H1 (cell line): ENCODE measurements around the gene TMEM255B. TPM values are rescaled to one million over a fixed set of nuclear protein-coding genes. Genes with fewer than 3 reads are reported as not detected.

ENCODE experiments used
- SIN3A ChIP-seq, 2 experiments: IDR thresholded peaks in 1 of 2; conservative IDR thresholded peaks in 1 of 2; 2 replicates each; pipeline ENCODE4 v1.6.1; 2011 to 2012; ENCODE audit warnings: low read length in 2 of 2, improper control_type of control experiment in 1 of 2, low read depth in 1 of 2, mild to moderate bottlenecking in 1 of 2
- polyA plus RNA-seq, 7 experiments: library from polyadenylated mRNA; depleted of rRNA in 3 of 7; stranded (reverse) in 5 of 7; unstranded in 2 of 7; fragments of >200 nt in 5 of 7; fragments of 200-250 nt in 2 of 7; gene quantifications; 1 replicate in 5 of 7; 2 replicates in 1 of 7; 4 replicates in 1 of 7; pipeline versions ENCODE4 v1.2.1 to v1.2.3, GENCODE V29; 2011 to 2013; ENCODE audit warnings: missing spikeins in 2 of 7, mixed read lengths in 2 of 7
- total RNA-seq: library from RNA; stranded (reverse); fragmentation: NEBNext Ultra II Directional; extraction: Animal tissue kit (Norgen Biotek cat#: 25700); gene quantifications from 2 replicates; pipeline ENCODE4 v1.2.1, GENCODE V29; 2021

TMEM255B gene
- total and polyA plus RNA-seq, 2 of the 8 experiments (the other 6 are each of a cell fraction or from before 2014, with no cell fraction given) = 3.4 to 4.4 TPM

DNA sequence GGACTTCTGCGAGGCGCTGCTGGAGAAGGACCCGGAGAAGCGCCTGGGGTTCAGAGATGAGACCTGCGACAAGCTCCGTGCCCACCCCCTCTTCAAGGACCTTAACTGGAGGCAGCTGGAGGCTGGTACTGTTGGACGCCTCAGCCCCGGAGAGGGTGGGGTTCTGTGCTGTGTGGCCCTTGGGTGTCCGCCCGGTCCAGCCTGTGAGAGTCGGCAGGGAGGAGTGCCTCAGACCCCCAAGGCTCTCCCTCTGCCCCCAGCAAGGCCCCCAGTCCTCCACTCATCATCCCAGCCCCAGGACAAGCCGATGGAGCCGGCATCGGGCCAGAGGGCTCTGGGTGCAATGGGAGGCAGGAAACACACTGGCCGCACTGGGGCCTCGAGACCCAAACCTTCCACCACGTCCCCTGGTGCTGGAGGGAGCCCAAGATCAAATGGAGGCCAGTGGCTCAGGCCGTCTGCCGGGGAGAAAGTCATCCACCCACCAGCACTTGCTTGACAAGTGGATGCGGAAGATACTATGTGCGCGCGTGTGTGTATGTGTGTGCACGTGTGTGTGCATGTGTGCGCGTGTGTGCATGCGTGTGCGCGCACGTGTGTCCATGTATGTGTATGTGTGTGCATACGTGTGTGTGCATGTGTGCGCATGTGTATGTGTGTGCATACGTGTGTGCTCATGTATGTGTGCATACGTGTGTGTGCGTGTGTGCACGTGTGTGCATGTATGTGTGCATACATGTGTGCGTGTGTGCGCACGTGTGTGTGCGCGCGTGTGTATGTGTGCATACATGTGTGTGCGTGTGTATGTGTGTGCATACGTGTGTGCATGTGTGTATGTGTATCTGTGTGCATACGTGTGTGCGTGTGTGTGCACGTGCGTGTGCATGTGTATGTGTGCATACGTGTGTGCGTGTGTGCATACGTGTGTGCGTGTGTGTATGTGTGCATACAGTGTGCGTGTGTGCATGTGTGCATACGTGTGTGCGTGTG, 25.8 kb upstream of the TMEM255B start (continued):
- TF ChIP-seq SIN3A (conservative IDR thresholded peaks at IDR 0.05 in 1 of 2, IDR thresholded peaks at IDR 0.05 in 1 of 2; ENCODE audit: low read depth in 1 of 2, low read length in 2 of 2) = no peak
